NCI-H187 (cell line): ENCODE measurements around the gene PLXNA4.
A peak's percentile ranks its signal among the peaks of the same experiment; 100 is the strongest.

Experiments
- DNase-seq, 2 experiments: peaks; one replicate each; lab custom pipeline; 2025; lab: John Stamatoyannopoulos, UW

Gene PLXNA4

DNA sequence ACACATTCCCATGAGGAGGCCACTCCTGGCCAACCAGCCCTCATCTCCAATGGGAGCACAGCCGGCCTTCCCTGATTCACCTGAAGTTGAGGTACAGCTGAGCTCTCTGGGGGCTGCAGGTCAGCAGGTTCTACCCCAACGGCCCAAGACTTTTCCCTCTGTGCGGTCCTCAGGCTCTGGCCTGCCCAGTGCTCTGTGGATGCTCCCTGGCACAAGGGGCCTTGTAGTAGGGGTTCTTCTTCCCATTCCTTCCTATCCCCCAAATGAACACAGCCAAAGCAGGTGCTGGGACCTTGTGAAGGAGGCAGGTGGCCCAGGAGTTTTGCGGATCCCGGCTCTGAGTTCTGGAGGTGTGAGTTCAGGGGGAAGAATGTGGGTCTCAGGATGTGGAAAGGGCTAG lies 72.2 kb downstream of the PLXNA4 start:
- DNase-seq: no peak

DNA sequence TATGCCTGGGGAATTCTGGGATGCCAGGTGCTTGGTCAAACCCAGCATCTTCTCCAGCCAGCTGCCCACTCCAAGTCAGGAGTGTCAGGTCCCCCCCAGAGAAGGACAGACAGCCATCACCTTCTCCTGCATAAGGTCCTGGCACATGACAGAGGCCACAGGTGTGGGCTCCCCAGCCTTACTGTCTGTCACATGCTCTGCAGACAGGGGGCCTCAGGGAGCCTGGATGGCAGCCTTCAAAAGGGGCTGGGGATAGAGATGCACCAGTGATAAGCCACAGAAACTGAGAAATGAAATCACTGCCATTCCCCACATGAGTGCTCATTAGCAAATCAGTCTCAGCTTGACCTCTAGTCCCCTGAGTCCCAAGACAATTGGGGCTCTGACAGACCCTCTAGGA lies 72.9 kb downstream of the PLXNA4 start:
- no peak for DNase-seq

DNA sequence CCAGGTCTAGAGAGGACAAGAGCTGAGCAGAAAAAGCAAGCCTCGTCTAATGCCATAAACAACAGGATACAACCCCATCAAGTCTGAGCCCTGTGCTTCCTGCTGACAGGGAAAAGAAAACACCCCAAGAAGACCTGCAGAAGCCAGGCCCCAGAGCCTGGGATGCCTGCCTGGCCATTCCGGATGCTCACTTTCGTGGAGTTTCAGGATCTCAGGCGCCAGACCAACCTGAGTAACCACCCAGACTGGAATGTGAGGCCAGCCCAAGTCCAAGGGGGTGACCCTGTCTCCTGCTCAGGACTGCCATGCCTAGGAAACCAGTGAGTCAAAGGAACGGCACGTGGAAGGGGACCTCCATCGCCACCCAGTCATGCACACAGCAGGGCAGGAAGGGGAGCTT lies 74.3 kb downstream of the PLXNA4 start:
- no peak for DNase-seq

DNA sequence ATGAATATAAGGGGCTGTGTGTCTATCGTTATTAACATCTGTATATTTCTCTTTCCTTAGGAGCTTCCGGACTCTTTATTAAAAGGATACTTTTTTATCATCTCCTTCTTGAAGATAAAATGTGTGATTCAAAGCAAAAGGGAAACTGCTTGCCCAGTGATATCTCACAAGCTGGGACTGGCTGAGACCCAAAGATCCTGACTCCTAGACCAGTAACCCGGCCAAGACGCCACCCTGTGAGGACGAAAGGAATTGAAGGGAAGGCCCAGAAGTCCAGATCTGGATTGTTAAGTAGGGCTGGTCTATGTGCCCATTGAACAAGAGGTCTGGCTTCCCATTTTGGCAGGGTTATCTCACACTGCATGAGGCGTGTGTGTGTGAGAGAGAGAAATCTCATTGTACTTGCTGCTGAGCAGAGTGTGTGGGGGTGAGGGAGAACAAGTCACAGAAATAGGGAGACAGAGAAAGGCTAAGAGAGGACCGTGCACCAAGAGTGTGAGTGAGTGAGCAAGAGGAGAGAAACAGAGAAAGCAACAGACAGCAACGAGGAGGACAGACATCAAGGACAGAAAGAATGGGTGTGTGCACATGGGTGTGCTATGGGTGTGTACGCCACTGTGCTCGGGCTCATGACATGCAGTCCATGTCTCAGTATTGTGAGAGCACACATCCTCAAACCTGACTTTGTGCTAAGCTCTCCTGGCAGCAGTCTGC lies 75.4 kb downstream of the PLXNA4 start:
- no peak for DNase-seq

DNA sequence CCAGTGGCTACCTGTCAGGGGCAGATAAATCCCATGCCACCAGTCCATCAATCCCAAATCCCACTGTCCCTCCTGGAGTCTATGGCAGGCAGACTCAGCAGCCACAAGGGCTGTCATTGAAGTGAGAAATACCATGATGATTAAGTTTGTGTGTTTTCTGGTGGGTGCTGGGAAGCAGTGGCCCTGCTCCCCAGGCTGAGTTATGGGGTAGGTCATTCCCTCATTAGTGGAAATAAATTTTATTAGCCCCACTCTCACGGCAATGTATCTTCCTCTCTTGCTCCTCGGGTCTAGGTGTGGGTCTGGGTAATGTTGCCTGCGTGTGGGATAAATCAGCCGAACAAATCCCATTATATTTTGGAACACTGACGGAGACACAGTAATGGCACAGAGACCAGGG lies 76.8 kb downstream of the PLXNA4 start:
- no peak for DNase-seq

DNA sequence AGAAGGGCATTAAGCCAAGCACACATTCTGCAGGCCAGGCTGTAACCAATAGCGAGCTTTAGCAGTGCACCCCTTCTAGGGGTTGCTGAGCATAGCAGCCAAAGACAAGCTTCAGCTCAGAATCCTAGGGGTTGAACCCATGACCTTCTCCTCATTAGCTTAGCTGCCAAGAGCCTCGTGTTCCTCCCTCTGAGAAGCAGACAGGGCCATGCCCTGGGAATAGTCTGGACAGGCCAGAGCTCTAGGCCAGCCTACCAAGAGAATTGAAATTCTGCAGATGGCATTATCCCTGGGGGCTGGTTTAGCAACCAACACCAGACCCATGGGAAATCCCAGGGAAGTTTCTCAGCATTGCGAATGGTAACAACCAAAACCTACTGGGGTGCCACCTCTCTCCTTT lies 77.2 kb downstream of the PLXNA4 start:
- DNase-seq: no peak

DNA sequence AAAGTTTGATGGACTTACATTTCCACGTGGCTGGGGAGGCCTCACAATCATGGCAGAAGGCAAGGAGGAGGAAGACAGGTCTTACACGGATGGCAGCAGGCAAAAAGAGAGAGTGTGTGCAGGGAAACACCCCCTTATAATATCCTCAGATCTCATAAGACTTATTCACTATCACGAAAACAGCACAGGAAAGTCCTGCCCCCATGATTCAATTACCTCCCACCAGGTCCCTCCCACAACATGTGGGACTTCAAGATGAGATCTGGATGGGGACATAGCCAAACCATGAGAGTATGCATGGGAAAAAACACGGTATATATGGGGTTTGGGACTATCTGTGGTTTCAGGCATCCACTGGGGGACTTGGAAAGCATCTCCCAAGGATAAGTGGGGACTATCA lies 78.0 kb downstream of the PLXNA4 start:
- no peak for DNase-seq

DNA sequence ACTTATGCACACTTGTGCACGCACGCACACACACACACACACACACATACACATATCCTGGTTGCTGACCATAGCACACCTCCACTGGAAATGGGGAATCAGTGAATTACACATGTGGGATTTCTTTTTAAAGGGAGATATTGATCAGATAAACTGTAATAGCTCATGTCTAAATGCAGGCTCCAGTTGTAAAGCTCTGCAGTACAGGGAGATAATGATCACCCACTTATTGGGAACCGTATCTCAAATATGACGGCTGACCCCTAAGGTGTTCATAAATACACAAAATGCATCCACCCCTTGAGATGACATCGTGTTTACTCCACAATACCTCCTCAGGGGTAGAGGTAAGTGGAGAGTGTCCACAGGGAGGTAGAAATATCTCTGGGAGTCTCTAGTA lies 79.2 kb downstream of the PLXNA4 start:
- no peak for DNase-seq

DNA sequence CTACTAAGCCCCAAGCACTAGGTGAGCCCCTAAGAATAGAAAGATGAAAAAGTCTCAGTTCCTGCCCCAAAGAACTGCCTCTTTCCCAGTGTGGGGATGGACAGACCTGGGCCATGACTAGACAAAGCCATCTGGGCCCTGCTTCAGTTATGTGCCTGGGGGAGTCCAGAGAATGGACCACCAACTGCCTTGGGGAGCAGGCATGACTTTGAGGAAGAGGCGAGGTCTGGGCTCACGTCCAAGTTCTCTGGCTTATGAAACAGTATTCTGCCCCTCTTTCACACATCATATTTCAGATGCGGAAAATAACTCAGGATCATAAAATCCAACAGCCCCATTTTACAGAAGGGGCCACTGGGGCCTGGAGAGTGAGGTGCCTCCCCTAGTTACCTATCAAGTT lies 80.3 kb downstream of the PLXNA4 start:
- no peak for DNase-seq

DNA sequence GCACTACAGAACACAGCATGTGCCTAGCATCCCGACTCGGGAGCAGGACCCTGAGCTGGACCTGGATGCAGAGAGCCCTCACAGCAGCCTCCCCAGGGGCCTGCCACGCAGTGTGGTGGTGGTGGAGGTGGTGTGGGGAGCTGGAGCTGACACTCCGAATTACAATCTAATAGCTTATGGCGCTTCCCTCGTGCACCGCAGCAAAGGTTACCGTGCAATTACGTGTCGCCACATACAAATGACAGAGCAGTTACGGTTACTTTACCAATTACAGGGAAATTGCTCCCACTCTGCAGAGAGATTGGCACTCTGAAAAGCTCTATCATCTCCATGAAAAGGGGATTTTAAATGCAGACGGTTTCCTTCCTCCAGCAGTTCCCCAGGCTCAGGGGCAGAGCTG lies 81.8 kb downstream of the PLXNA4 start:
- DNase-seq: no peak

DNA sequence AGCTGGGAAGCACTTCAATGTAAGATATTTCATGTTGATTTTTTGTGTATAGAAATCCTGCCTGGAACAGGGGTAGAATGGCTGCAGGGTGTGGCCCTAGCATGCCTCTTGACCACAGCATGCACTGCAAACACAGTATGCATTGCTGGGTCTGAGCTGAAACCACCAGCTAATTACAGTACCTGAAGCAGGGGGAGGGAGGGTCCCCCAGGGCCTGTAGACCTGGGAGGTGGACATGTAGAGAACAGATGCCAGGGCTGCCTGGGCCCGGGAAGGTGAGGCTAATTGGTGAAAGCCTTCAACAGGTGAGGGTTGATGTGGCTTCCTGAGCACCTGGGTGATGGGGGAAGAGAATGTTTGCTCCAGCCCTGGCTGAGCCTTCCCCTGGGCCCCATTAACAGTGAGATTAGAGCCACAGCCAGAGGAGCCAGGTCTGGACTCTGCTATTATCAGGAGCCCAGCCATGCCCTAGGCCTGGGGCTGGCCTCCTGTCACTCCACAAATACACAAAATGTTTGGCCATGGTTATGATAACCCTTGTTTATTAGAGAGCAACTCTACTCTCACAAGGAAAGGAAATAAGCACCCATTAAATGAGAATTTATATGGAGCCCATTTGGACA lies 83.3 kb downstream of the PLXNA4 start:
- peak; percentile 56 to 68 for DNase-seq

DNA sequence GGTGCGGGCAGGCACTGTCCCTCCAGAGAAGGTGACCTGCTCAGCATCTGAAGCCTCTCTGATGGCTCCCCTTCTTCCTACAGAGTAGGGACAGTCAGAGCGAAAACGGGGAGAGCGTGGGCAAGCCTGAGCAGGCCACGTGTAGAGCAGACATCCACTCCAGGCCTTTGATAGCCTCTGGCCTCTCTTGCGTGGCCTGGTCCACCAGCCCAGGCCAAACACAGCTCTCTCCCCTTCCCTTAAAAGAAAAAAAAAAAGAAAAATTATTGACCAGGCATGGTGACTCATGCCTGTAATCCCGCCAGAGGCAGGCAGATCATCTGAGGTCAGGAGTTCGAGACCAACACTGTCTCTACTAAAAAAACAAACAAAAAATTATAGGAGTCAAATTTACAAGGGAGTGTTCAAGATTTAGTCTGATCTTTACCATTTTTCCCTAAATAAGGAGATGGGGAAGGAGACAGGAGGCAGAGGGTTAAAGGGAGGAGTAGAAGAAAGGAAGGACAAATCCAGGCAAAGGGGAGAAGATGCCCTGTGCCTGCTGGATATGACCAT lies 84.8 kb downstream of the PLXNA4 start:
- no peak for DNase-seq

DNA sequence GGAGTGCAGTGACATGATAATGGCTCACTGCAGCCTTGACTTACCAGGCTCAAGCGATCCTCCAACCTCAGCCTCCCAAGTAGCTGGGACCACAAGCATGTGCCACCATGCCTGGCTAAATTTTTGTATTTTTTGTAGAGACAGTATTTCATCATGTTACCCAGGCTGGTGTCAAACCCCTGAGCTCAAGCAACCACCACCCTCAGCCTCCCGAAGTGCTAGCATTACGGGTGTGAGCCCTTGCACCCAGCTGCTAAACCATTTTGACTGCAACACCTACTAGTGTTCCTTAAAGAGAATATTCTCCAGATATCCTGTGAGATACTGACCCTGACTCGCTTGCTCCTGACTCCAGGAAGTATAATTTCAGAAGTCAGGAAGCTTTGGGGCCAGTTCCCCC lies 85.8 kb downstream of the PLXNA4 start:
- DNase-seq: no peak

DNA sequence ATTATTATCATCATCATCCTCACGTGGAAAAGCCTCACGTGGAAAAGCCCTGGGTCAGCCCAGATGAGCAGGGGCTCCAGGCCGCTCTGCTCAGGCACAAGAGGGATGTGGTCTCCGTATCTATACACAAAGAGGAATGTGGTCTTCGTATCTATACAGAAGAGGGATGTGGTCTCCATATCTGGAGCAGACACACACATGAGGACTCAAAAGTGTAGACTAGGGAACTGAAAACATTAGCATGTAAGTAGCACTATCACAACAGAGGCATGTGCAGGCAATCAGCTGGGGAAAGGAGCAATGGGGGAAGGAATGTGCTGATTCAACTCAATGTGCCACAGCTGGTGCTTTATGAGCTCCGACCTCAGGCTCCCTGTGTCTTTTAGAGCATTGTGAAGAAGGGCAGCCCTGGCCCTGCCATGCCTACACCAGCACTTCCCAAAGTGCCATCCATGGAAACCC lies 86.5 kb downstream of the PLXNA4 start:
- DNase-seq: no peak

DNA sequence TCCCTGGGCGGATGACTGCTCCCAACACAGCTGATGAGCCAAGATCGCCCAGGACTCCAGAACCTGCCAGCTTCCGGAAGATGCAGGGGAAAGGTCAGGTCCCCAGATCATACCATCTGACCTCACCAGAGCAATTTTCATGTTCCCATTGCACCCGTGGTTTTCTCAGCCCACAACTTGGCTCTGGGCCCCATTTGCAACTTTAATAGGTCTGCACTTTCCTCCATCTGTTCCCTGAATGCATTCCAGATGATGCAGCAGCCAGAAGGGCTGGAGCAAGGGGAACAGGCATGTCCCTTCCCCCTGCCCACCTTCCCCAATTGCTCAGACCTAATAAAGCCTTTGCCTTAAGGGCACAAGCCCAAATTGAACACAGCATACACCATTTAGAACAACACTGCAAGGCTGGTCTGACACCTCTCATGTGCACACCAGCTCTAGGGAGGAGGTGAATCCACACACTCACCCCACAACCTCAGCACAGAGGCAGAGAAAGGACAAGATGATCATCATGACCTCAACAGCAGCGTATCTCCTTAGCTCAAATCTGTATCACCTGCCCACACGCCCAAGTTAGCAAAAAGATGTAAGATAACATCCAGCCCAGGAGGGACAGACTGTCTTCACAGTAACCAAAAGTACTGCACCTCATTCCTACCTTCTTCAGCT lies 87.5 kb downstream of the PLXNA4 start:
- no peak for DNase-seq

DNA sequence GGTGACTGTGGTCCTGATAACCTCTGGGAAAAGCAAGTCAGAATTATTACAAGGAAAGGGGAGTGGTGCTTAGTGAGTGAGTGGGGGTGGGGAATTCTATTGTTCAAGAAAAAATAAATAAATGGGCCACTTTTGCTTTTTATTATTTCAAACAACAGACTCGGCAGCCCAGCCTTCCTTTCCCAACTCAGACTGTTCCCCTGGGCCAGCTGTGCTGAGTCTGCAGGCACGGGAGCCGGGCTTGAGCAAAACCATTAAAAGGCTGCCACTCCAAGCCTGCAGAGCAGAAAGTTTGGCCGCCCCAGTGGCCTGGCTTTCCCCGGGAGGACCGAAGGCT lies 90.0 kb downstream of the PLXNA4 start:
- no peak for DNase-seq

DNA sequence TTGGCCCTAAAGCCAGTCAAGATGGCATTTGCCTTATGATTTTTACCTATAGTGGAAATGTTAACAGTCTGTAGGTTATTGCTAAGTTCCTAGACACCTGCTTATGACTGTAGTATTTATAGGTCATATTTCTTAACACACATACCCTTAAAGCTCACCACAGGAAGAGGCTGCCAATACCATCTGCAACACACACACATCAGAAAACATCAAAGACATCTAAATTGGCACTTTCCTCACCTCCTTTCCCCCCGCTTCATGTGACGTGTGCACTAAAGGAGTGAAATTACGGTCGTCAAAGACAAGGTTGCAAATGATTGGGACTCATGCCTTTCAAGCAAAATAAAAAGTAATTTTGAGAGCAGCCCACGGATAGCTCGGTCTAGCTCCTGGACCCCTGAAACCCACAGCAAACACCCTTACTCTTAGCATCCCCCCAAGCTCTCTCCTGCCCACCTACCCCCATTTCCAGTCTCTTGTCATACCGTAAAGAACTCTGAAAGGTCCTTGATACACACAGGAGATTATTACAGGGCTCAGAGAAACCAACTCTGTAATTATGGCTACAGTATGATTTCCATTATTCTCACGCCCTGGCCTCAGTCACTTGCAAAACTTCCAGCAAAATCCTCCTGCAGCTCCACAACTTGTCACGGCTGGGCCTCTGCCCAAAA lies 90.5 kb downstream of the PLXNA4 start:
- DNase-seq: no peak

DNA sequence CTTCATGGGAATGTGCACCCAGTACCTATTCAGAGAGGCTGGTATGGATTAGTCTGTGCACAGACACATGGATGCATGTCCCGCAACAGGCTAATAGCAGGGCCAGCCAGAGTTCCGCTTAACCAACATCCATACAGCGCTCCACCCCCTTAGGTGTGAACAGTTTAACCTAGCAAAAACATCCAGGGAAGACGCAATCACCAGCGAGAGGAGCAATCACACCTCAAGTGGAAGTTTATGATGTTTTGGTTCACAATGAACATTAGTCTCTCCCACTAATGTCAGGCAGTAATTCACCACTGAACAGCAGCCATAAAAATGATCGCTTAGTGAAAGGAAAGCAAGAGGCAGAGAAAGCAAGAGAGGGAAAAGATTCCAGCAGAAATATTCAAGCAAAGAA lies 91.1 kb downstream of the PLXNA4 start:
- DNase-seq: peak in 1 of 2 experiments; percentile 22

DNA sequence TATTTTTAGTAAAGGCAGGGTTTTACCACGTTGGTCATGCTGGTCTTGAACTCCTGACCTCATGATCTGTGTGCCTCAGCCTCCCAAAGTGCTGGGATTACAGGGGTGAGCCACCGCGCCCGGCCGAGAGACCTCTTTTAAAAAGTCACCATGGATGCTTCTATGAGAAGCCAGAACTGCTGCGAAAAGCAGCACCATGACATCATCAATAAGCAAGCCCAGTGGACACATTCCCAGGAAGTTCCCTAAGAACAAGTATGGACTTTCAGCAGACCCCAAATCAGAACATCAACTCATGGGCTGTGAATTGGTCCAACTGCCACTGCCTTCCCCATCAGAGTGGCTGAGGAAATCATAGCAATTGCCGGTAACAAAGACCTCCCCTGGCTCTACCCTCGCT lies 93.4 kb downstream of the PLXNA4 start:
- DNase-seq: no peak

DNA sequence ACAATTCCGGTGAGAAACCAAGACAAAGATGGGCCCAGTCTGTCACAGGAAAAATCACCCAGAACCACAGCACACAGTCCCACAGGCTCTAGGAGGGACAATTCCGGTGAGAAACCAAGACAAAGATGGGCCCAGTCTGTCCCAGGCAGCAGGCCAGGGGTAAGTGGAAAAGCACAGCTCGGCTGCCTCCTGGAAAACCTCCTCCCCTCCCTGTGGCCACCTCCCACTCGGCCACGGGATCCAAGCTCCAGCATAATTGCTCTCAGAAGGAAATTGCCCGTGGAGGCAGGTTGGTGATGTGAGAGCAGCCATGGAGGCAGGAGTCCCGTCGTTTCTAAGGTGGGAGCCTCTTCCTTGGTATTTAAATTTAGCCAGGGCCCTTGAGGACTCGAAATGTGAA lies 95.7 kb downstream of the PLXNA4 start:
- DNase-seq: peak; percentile 26 to 85

DNA sequence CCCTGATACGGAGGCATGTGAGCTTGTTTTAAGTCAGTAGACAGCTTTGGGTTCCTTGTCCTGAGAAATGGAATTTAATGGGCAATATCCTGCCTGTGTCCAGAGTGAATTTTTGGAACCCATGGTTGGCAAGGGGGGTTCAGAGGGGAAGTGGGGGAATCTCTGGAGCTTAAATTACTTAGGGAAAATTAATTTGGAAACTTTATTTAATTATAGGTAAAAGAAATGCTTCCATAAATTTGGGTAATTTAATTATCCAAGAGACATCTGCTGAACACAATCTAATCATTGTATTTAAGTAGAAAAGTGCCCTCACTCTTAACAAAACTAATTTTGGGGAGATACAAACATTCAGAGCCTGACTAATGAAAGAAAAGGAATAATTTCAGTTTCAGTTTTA lies 99.7 kb downstream of the PLXNA4 start:
- DNase-seq: no peak

DNA sequence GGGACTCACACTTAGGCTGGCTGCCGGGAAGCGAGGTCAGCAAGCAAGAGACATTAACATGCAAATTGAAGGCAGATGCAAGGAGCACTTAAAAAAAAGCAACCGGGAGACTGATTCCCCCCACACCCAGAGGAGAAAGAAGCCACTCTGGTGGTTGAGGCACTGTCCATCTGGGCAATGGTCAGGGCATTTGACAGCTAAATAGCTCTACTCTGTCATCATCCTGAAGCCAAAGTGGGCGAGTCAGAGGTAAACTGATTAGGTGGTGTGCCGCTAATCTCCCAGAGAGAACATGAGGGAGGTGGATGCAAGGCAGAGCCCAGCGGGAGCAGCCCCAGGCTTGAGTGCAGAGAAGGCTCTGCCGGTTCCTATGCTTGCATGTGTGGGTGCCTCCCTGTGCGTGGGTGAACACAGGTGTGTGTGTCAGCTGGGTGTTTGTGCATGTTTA lies 100.6 kb downstream of the PLXNA4 start:
- DNase-seq: no peak
